ENCODE measurements around the gene CYP2W1. TPM values are rescaled to one million over a fixed set of nuclear protein-coding genes. Genes with fewer than 3 reads are reported as not detected.

The CYP2W1 gene
- total and polyA plus RNA-seq, 3 donors from 2014 or later: 0.61 to 1.2 (median 0.71) TPM

DNA sequence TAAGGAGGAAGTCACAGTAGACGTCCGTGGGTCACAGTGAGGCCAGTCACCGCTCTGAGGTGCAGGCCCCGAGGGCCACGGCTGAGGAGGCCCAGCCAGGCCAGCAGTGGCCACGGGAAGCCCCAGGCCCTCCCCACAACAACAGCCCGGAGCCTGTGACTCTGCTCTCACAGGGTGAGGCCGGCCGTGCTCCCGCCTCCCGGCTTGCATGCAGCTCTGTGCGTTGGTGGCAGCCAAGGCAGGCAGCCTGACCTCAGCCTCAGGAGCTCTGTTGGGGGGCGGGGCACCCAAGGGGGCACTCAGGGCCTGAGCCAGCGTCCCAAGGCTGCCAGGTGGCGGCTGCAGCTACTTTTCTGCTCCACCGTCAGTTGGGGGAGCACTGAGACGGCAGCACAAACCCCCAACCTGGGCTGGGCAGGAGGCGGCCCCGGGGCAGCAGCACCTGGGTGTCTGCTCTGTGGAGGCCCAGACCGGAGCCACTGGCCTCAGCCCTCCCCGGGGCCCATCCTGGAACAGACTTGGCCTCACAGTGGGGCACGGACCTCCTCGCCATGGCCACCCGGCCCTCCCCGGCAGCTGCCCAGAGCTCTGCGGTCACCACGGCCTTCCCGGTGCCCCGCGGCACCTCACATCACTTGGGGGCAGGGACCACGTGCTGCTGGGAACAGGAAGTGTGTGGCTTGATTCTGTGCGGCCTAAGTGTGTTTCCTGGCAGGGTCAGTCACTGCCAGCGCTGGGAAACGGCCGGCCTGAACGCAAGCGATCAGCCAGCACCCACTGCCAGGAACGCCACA is 13.3 kb downstream of the CYP2W1 start:
- intact Hi-C loops (cut with DNase I; ENCODE audit: low total_unique reads): loop anchor here (10.0 kb wide), 1 partner anchor 179 kb away; no protein-coding TSS in a partner anchor
- no peak for DNase-seq
- Histone ChIP-seq H3K27ac (no peak overlapping the region), H3K9me3 (no peaks in the 10 kb centered on the region), H3K27me3 (no peaks in the 10 kb centered on the region), H3K4me1 (peaks cover 12% of the 10 kb centered on the region), H3K4me3 (no peak overlapping the region), H3K36me3 (ENCODE audit: low read depth, missing control alignments) (no peaks in the 10 kb centered on the region)
- TF ChIP-seq, protein P1, sequence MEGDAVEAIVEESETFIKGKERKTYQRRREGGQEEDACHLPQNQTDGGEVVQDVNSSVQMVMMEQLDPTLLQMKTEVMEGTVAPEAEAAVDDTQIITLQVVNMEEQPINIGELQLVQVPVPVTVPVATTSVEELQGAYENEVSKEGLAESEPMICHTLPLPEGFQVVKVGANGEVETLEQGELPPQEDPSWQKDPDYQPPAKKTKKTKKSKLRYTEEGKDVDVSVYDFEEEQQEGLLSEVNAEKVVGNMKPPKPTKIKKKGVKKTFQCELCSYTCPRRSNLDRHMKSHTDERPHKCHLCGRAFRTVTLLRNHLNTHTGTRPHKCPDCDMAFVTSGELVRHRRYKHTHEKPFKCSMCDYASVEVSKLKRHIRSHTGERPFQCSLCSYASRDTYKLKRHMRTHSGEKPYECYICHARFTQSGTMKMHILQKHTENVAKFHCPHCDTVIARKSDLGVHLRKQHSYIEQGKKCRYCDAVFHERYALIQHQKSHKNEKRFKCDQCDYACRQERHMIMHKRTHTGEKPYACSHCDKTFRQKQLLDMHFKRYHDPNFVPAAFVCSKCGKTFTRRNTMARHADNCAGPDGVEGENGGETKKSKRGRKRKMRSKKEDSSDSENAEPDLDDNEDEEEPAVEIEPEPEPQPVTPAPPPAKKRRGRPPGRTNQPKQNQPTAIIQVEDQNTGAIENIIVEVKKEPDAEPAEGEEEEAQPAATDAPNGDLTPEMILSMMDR (IDR thresholded peaks at IDR 0.05): no peak
- no peak for TF ChIP-seq POLR2A (IDR thresholded peaks at IDR 0.05)
- 95 to 98% methylated on average over 9 to 36 of the region's 38 CpGs for WGBS, 2 donors

DNA sequence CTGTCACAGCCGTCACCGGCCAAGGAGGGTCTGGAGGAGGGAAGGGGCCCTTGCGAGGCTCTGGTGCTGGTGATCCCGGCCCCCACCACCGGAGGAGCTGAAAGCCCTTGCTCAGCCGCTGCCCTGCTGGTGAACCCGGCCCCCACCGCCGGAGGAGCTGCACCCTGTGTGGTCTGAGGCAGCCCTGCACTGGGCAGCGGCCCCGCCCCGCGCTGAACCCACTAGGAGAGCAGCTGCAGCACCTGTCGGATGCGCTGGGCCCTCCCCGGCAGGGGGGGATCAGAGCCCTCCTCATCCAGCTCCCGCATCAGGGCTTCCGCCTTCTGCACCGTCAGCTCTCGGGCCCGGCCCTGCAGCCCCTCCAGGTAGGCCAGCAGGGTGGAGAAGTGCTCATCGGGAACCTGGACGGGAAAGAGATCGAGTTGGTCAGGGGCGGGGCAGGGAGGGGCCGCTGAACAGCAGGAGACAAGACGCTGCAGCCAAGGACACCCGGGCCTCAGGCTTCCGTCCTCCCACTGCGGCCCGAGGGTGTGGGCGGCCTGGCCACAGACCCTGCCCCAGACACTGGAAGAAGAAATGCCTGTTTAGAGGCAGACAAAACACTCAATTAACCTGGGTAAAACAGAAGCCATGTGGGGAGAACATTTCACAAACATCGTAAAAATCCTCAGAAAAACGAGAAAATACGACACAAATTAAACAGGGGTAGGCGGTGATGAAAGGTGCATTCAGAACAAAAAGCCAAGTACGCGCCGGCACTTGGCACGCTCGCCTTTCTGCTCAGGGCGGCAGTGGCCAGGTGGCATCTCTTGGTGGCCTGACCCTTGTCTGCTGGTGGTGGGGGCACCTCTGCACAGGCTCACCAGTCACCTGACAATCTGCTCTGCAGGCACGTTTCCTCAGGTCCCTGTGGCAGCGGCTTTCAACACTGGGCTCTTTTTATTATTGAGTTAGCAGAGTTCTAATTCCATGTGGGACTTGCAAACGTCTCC is 14.7 kb downstream of the CYP2W1 start:
- Histone ChIP-seq H3K36me3 (ENCODE audit: low read depth, missing control alignments) (no peaks in the 10 kb centered on the region), H3K9me3 (no peaks in the 10 kb centered on the region), H3K4me3 (no peak overlapping the region), H3K27ac (no peak overlapping the region), H3K27me3 (no peaks in the 10 kb centered on the region), H3K4me1 (peaks cover 12% of the 10 kb centered on the region)
- 79 to 85% methylated on average over 16 to 40 of the region's 45 CpGs for WGBS, 2 donors
- TF ChIP-seq, protein P1 (IDR thresholded peaks at IDR 0.05): no peak
- no peak for TF ChIP-seq POLR2A (IDR thresholded peaks at IDR 0.05)
- no peak for DNase-seq
- intact Hi-C loops (cut with DNase I; ENCODE audit: low total_unique reads): loop anchor here (10.0 kb wide), 1 partner anchor 177 kb away; no protein-coding TSS in a partner anchor

DNA sequence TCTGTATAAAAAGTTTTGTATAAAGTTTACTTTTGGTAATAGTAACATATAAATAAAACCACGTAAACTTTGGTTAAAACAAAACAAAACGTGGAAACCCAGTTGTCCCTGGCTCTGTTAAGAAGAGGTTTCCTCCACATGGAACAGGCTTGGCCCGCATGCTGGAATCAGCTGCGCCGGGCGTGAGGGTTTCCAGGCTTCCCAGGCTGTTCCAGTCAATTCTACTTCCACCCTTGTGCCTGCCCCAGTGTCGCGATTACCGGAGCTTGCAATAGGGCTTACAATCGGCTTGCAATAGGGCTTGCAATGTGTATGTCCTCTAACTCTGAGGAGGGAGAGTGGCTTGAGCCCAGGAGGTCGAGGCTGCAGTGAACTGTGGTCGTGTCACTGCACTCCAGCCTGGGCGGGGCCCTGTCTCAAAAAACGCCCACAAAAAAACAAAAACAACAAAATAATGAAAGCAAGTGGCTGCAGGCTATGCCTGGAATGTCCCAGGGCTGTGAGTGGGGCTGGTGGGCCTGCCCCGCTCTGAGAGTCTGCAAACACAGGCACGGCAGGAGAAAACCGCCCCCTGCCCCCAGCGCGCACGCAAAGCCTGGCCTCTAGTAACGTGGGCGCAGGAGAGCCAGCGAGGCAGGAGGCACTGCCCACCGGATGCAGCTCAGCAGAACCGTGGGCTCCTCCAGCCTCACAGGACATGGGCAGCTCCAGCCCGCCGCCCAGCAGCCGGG is 16.3 kb downstream of the CYP2W1 start:
- H3K27me3 ChIP-seq: no peaks in the 10 kb centered on the region
- no peaks in the 10 kb centered on the region for H3K4me1 ChIP-seq
- intact Hi-C loops (cut with DNase I; ENCODE audit: low total_unique reads): loop anchor here (10.0 kb wide), 1 partner anchor 175 kb away; no protein-coding TSS in a partner anchor
- no peak overlapping the region for H3K4me3 ChIP-seq
- 87 to 90% methylated on average over 26 to 28 of the region's 28 CpGs for WGBS, 2 donors
- no peaks in the 10 kb centered on the region for H3K36me3 ChIP-seq (ENCODE audit: low read depth, missing control alignments)
- no peak overlapping the region for H3K27ac ChIP-seq
- no peak for DNase-seq
- H3K9me3 ChIP-seq: no peaks in the 10 kb centered on the region
- no peak for TF ChIP-seq POLR2A (IDR thresholded peaks at IDR 0.05)
- TF ChIP-seq, protein P1 (IDR thresholded peaks at IDR 0.05): no peak
